ENCODE data around the gene TEAD4. TPM values are rescaled to one million over a fixed set of nuclear protein-coding genes. Genes with fewer than 3 reads are reported as not detected.

TEAD4 gene
- total and polyA plus RNA-seq, 2 experiments from 2014 or later: 5.5 to 12.7 TPM

GRCh38 chr12:3003357-3003992 lies 44.3 kb downstream of the TEAD4 start:
- H3K27me3 ChIP-seq: no peaks in the 10 kb centered on the region
- H4K20me1 ChIP-seq (ENCODE audit: insufficient read depth, poor library complexity, severe bottlenecking): no peaks in the 10 kb centered on the region
- H3K9me3 ChIP-seq (ENCODE audit: low read depth): no peaks in the 10 kb centered on the region
- H3K36me3 ChIP-seq (replicated peaks; ENCODE audit: insufficient read depth, low read depth): no peaks in the 10 kb centered on the region
- no peak for TF ChIP-seq CTCF (IDR thresholded peaks at IDR 0.05; ENCODE audit: poor library complexity)
- TF ChIP-seq EZH2 (IDR thresholded peaks at IDR 0.05; ENCODE audit: borderline replicate concordance): no peak
- TF ChIP-seq EZH2phosphoT487 (IDR thresholded peaks at IDR 0.05; ENCODE audit: low read depth, severe bottlenecking, unreplicated experiment): no peak
- no peaks in the 10 kb centered on the region for H3K79me2 ChIP-seq
- no peak overlapping the region for H3K27ac ChIP-seq
- no peak overlapping the region for H3K4me3 ChIP-seq
- no peak overlapping the region for H3K4me2 ChIP-seq
- no peak overlapping the region for H2AFZ ChIP-seq
- H3K9me2 ChIP-seq (replicated peaks; ENCODE audit: insufficient read depth): no peaks in the 10 kb centered on the region
- no peaks in the 10 kb centered on the region for H3K4me1 ChIP-seq (ENCODE audit: insufficient read depth)
- WGBS (ENCODE audit: low lambda C conversion rate, missing lambda C conversion rate): 79% methylated on average over 12 of the region's 15 CpGs
- no peak for DNase-seq (ENCODE audit: low spot score)

- no peak overlapping the region for H3K4me3 ChIP-seq
- no peaks in the 10 kb centered on the region for H3K9me3 ChIP-seq (ENCODE audit: low read depth)
- no peak for TF ChIP-seq EZH2phosphoT487 (IDR thresholded peaks at IDR 0.05; ENCODE audit: low read depth, severe bottlenecking, unreplicated experiment)
- no peak for TF ChIP-seq CTCF (IDR thresholded peaks at IDR 0.05; ENCODE audit: poor library complexity)
- no peak for TF ChIP-seq EZH2 (IDR thresholded peaks at IDR 0.05; ENCODE audit: borderline replicate concordance)
- no peaks in the 10 kb centered on the region for H3K27me3 ChIP-seq
- H3K4me1 ChIP-seq (ENCODE audit: insufficient read depth): no peaks in the 10 kb centered on the region
- no peaks in the 10 kb centered on the region for H3K9me2 ChIP-seq (replicated peaks; ENCODE audit: insufficient read depth)
- no peak overlapping the region for H2AFZ ChIP-seq
- H3K4me2 ChIP-seq: no peak overlapping the region
- no peak overlapping the region for H3K27ac ChIP-seq
- no peak for DNase-seq (ENCODE audit: low spot score)
- no peaks in the 10 kb centered on the region for H3K79me2 ChIP-seq
- no peaks in the 10 kb centered on the region for H4K20me1 ChIP-seq (ENCODE audit: insufficient read depth, poor library complexity, severe bottlenecking)
- 69% methylated on average over 15 of the region's 15 CpGs for WGBS (ENCODE audit: low lambda C conversion rate, missing lambda C conversion rate)
- H3K36me3 ChIP-seq (replicated peaks; ENCODE audit: insufficient read depth, low read depth): no peaks in the 10 kb centered on the region
Observed at GRCh38 chr12:3004655-3005565, 45.7 kb downstream of the TEAD4 start.

GRCh38 chr12:3005736-3006135 lies 46.5 kb downstream of the TEAD4 start:
- H3K27me3 ChIP-seq: no peaks in the 10 kb centered on the region
- 98% methylated on average over 8 of the region's 8 CpGs for WGBS (ENCODE audit: low lambda C conversion rate, missing lambda C conversion rate)
- no peak overlapping the region for H2AFZ ChIP-seq
- TF ChIP-seq EZH2 (IDR thresholded peaks at IDR 0.05; ENCODE audit: borderline replicate concordance) (no peak), CTCF (IDR thresholded peaks at IDR 0.05; ENCODE audit: poor library complexity) (no peak), EZH2phosphoT487 (IDR thresholded peaks at IDR 0.05; ENCODE audit: low read depth, severe bottlenecking, unreplicated experiment) (no peak)
- H3K4me1 ChIP-seq (ENCODE audit: insufficient read depth): no peaks in the 10 kb centered on the region
- H3K9me2 ChIP-seq (replicated peaks; ENCODE audit: insufficient read depth): no peaks in the 10 kb centered on the region
- H3K79me2 ChIP-seq: no peaks in the 10 kb centered on the region
- H3K4me2 ChIP-seq: no peak overlapping the region
- H3K4me3 ChIP-seq: no peak overlapping the region
- no peaks in the 10 kb centered on the region for H4K20me1 ChIP-seq (ENCODE audit: insufficient read depth, poor library complexity, severe bottlenecking)
- no peaks in the 10 kb centered on the region for H3K36me3 ChIP-seq (replicated peaks; ENCODE audit: insufficient read depth, low read depth)
- H3K9me3 ChIP-seq (ENCODE audit: low read depth): no peaks in the 10 kb centered on the region
- DNase-seq (ENCODE audit: low spot score): no peak
- H3K27ac ChIP-seq: no peak overlapping the region

Measured in hepatocyte (in vitro differentiated cells).